Fibroblast of mammary gland (primary cell): Measurements from ENCODE around the gene BCL2L11.

ENCODE experiments used
- DNase-seq: peaks from one replicate; pipeline ENCODE4 v3.0.0-alpha.2; 2010; ENCODE audit warnings: low read depth
- H3K4me3 ChIP-seq: 2 replicates; pipeline ENCODE4 v1.5.1; 2011; ENCODE audit warnings: low read depth, mild to moderate bottlenecking, low read length, moderate library complexity; ENCODE audit not compliant: control insufficient read depth
- TF ChIP-seq, protein P1 (sequence below): conservative IDR thresholded peaks from 2 replicates; pipeline ENCODE4 v1.5.1; 2011; ENCODE audit warnings: low read depth, low read length, inconsistent platforms; ENCODE audit not compliant: control insufficient read depth, insufficient read depth

BCL2L11 gene

GRCh38 chr2:111157798-111158197, 37.1 kb downstream of the BCL2L11 start:
- no peak for DNase-seq
- TF ChIP-seq, protein P1, sequence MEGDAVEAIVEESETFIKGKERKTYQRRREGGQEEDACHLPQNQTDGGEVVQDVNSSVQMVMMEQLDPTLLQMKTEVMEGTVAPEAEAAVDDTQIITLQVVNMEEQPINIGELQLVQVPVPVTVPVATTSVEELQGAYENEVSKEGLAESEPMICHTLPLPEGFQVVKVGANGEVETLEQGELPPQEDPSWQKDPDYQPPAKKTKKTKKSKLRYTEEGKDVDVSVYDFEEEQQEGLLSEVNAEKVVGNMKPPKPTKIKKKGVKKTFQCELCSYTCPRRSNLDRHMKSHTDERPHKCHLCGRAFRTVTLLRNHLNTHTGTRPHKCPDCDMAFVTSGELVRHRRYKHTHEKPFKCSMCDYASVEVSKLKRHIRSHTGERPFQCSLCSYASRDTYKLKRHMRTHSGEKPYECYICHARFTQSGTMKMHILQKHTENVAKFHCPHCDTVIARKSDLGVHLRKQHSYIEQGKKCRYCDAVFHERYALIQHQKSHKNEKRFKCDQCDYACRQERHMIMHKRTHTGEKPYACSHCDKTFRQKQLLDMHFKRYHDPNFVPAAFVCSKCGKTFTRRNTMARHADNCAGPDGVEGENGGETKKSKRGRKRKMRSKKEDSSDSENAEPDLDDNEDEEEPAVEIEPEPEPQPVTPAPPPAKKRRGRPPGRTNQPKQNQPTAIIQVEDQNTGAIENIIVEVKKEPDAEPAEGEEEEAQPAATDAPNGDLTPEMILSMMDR = no peak
- H3K4me3 ChIP-seq = no peak overlapping the region

DNA sequence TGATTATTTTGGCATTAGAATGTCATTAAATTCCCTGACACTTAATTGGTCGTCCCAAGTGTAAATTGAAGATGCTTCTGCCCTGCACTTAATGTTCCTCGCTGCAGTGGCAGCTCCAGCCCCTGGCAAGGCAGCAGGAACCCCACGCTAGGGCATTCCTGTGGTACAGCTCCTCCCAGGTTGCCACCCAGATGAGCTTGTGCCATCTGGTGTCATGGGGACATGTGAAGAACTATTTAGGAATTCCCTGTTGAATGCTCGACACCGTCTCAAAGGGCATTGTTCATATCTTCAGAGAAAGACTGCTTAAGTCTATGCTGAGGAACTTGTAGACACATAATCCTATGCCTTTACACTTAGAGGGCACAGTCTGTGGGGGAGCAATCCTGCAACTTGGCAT, 38.9 kb downstream of the BCL2L11 start:
- H3K4me3 ChIP-seq = no peak overlapping the region
- TF ChIP-seq, protein P1 = no peak
- no peak for DNase-seq

DNA sequence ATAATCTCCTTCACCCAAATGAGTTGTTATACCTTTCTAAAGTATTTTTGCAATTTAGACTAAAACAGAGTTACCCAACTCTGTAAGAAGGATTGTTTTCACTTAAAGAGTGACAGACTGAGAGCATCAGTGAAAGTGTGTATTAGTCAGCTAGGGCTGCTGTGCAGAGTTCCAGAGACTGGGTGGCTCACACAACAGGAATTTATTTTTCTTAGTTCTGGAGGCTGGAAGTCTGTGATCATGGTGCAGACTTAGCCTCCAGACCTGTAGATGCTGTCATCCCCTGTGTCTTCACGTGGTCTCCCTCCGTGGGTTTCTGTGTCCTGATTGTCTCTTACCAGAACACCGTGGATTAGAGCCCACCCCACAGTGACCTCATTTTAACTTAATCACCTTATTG, 40.0 kb downstream of the BCL2L11 start:
- H3K4me3 ChIP-seq = no peak overlapping the region
- TF ChIP-seq, protein P1 = no peak
- peak; percentile 91 for DNase-seq

DNA sequence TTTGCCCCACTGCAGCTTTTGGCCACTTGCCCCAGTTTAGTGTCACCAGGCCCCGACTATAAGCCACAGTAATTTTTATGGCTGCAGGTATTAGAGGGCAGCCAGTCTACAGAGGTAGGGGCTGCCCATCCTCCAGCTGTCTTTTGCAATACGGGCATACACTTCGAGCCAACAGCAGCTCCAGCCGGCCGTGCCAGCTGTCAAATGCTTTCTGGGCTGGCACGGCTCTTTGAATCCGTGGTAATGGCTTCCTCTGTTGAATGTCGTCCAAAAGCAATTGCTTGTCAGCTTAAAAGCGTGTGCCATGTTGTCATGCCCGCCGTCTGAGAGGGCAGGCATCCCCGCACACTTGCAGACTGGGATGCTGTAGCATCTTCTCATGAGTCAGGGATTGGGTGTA, 41.3 kb downstream of the BCL2L11 start:
- TF ChIP-seq, protein P1 = no peak
- DNase-seq = no peak
- no peak overlapping the region for H3K4me3 ChIP-seq

- no peak for DNase-seq
- TF ChIP-seq, protein P1 = no peak
- H3K4me3 ChIP-seq = no peak overlapping the region
Observed at GRCh38 chr2:111162718-111163331, 42.1 kb downstream of the BCL2L11 start.

- no peak for DNase-seq
- H3K4me3 ChIP-seq = no peak overlapping the region
- TF ChIP-seq, protein P1 = no peak
Observed at GRCh38 chr2:111164078-111164477, 43.4 kb downstream of the BCL2L11 start.

- peak; percentile 49 for DNase-seq
- H3K4me3 ChIP-seq = no peak overlapping the region
- TF ChIP-seq, protein P1 = no peak
Observed at GRCh38 chr2:111165084-111165483, 44.4 kb downstream of the BCL2L11 start.
